HG03521 (cell line): ENCODE data around the gene SELENOI.

Experiments
- ATAC-seq: cut with Tn5 transposase; IDR thresholded peaks from one replicate; pipeline ENCODE4 v1.9.1; 2021; ENCODE audit warnings: mild to moderate bottlenecking, moderate library complexity; ENCODE audit not compliant: unreplicated experiment

SELENOI gene

DNA sequence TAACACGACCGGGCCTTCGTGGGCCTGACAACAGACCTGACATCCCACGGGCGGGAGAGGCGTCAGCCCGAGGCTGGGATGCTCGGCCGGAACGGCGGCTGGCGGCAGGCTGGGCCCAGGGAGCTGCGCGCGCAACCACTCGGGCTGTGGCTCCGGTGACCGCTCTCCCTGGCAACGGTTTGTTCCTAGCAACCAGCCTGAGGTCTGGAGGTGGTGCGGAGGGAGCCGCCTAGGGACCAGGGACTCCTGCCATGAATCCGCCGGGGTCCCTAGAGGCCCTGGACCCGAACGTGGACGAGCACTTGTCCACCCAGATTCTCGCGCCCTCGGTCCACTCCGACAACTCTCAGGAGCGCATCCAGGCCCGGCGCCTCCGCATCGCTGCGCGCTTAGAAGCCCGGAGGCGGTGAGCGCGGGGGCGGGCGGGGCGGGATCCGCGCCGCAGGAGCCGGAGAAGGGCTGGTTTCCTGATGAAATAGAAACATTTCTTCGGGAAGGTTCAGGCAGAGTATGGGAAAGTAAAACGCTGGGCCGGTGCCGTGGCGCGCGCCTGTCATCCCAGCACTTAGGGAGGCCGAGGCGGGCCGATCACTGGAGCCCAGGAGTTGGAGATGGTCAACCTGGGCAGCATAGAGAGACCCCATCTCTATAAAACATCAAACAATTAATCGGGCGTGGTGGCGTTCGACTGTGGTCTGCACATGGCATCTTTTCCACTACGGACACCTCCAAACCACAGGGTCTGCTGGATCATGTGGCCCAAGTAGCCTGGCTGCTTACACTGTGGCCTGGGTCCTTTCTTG is 56.0 kb downstream of the SELENOI start, which contains the start of gene DRC1:
TSS of gene DRC1 (plus strand) at position 182 of the 803 bp plus-strand sequence. CDS start at position 252, 70 bp downstream.
- ATAC-seq = no peak

DNA sequence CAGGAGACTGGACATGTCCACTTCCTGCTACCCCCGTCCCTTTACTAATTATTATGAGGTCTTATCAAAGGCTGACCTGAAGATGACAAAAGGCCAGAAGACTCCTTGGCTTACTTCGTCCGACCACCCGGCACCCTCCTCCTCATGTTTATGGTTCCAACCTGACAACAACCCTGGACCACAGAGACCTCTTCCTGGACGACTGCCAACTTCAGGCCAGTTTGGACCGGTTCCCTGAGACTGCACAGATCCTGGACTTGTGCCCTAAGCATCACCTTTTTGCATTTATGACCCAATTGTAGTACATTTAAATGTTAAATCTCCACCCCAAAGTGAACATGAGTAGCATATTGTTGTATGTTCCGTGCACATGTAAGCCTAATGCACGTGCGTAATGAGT is 61.6 kb downstream of the SELENOI start:
- ATAC-seq = no peak

DNA sequence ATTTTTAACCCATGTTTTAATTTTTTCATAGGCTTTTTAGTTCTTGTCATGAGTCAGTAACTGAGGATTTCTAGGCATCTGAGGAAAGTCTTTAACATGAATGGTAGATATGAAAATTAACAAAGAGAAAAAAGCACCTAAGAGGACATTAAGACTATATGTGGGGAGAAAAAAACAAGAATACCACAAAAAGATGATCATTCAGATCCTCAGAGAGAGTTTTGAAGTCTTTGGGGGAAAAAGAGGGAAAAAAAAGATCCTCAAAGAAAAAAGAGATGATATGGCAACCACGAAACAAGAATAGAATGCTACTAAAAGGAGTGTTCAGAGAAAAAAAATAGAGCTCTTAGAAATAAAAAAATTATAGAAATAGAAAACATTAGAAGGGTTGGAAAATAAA is 63.8 kb downstream of the SELENOI start:
- no peak for ATAC-seq

DNA sequence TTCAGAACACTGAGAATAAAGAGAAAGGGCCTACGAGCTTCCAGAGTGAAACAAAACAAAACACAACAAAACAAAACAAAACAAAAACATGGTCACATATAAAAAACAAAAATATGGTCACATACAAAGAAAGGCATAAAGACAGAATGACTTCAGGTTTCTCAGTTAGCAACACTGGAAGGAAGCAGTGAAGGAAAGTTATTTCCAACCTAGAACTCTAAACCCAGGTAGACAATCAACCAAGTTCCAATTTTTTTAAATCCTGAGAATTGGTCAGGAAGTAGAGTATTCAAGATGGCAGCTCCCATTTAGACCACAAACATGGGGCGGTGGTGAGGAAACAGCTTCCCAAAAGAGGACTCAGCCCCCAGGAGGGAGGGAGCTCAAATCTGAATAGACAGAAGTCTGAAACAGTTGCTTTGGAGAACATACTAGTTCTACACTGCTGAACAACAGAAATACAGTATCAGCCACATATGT is 64.9 kb downstream of the SELENOI start:
- no peak for ATAC-seq

DNA sequence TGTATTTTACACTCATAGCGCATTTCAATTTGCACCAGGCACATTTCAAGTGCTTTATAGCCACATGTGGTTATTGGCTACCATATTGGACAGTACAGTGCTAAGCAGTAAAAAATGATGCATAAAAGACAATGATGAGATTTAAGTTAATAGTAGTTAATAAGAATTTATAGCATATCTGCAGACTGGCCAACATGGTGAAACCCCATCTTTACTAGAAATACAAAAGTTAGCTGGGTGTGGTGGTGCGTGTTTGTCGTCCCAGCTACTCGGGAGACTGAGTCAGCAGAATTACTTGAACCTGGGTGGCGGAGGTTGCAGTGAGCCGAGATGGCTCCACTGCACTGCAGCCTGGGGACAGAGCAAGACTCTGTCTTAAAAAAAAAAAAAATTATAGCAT is 65.5 kb downstream of the SELENOI start:
- ATAC-seq = no peak

DNA sequence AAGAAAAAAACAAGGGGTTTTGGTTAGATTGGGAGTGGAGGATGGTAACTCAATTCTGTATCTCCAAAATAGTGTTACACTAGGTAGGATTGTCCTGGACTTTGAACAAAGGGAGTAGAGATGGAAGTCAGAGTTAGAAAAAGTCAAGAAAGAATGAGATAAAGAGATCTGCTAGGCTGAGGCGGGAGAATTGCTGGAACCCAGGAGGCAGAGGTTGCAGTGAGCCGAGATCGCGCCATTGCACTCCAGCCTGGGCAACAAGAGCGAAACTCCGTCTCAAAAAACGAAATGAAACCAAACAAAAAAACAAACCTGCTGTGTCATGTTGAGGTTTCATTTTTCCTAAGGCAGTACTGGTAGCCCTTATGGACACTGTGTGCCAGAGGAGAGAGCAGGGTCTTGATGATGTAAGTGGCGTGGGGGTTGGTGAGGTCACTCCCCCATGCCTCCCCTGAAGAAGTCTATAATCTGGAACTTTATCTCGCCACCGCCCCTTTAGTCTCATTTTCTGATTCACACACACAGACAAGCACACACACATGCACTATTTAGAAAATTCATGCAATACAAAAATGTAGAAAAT is 66.2 kb downstream of the SELENOI start:
- ATAC-seq = no peak

DNA sequence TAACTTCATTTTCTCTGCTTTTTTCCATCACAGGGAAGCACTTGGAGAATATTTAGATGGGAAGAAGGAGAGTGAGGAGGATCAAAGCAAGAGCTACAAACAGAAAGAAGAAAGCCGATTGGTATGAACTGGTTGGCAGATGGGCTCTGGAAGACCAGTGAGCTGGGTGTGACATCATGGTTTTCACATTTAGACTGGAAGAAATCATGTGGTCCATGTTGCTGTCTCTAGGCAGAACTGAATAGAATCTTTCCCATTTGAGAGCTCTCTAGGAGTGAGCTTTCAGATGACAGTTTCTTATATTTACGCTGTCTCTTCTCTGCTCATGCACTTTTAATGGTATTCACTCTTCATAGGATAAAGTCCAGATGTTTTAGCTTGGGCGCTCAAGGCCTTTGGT is 68.4 kb downstream of the SELENOI start:
- no peak for ATAC-seq

DNA sequence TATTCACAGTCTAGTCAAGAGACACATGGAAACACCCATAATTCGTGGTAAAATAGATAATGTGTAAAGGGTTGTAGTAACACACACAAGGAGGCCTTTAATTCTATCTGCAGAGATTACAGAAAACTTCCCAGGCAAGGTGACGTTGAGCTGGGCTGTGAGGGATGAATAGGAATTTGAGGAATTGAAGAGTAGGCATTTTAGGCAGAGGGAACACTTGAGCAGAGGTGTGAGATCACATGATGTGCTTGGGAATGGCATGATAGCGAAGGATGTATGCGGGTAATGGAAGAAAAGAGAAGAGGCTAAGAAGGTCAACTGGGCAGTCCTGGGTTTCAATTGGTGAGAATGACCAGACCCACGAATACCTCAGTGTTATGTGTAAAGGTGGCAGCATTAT is 76.0 kb downstream of the SELENOI start:
- ATAC-seq = no peak

DNA sequence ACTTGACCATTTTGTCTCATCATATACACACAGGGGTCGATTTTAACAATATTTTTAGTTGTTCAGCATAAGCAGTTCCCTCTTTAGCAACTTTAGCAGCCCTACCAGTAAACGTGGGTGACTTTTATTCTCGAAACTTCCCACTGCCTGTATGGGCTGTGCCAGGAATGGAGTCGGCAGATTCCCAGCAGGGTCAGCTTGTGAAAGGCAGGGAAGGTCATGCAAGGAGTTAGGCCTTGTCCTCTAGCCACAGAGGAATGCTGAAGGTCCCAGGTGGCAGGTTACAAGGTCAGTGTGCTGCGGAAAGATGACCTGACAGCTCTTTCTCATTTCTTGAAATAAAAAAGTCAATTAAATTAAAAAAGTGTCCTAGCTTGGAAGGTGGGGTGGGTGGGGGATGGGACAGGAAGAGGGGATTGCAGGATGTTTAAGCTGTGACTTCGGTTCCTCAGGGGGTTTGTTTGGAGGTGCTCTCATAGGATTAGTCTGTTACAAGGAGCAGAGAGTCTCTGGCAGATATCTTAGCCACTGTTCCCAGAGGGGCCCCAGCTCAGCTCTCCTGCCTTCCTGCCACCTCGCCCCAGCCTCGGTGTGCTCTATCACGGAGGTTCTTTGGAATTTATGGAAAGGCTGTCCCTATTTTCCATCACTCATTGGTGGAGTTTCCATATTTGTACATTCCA is 77.1 kb downstream of the SELENOI start:
- no peak for ATAC-seq

DNA sequence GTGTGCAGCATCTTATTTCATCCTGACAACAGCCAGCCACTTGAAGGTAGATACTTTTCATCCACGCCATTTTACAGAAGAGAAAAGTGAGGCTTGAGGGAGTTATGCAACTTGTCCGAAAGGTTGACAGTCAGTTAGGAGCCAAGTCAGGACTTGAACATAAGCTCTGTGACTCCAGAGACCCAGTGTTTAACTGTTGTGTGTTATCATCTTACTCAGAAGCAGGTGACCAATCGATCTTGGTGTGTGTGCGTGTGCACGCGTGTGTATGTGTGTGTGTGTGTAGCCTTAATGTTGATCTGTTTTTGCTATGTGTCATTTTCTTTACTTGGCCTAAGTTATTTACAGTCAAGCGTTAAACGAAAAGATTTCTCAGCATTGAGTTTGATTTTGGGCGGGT is 77.8 kb downstream of the SELENOI start:
- no peak for ATAC-seq

DNA sequence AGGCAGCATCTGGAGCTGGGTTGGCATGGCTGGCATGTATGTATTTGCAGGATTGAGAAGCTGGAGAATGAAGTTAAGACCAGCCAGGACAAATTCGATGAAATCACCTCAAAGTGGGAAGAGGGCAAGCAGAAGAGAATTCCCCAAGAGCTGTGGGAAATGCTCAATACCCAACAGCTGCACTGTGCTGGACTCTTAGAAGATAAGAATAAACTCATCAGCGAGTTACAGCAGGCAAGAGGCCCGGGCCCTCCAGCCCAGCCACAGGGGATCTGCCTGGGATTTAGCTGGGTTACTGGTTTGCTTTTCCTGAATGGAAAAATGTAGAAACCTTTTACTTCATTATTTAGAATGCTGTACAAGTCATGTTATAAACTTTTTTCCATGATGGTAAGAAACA is 78.3 kb downstream of the SELENOI start:
- no peak for ATAC-seq

DNA sequence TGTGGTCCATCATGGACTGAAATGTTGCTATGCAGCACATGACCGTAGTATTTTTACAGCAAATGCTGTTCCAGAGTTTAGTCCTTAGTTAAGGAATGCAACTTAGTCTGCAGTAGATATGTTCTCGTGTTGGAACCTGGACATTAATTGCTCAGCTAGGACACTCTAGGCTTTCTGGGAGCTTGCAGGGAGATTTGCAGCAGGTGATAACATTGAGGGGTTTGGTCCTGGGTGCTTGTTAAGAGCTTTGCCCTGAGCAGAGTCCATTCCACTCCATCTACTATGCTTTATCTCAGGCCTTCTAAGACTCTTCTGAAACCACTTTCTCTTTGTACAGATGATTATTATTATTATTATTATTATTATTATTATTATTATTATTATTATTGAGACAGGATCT is 82.9 kb downstream of the SELENOI start:
- ATAC-seq = no peak

DNA sequence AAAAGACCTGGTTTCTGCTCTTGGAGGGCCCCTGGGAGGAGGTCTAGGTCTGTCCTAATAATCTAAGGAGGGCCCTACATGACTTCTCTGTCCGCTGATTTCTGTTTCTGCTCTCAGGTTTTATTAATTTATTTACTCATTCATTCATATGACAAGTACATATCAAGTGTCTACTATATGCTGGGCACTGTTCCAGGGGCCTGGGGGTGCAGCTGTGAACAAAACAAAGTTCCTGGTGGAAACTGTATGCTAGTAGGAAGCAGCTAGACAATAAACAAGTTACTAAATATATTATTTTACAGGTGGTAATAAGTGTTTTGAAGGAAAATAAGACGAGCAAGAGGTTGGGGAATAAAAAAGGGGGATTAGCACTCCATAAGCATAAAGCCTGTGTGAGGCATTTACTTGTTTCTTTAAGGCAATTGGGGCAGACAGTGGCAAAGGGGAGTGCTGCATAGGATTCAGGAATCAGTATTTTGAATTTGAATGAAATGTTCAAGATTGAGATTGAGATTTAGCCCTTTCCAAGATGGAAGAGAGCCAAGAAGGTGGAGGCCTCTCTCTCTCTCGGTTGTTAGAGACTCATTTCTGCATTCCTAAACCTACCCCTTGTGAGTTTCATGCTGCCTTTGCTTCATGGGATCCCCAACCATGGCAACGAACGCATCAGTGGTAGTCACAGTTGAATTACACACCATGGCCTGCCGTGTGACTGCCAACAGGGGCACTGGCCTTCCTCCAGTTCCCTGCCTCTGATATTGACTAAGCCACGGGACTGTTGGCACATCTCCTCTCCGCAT is 84.0 kb downstream of the SELENOI start:
- ATAC-seq = no peak

DNA sequence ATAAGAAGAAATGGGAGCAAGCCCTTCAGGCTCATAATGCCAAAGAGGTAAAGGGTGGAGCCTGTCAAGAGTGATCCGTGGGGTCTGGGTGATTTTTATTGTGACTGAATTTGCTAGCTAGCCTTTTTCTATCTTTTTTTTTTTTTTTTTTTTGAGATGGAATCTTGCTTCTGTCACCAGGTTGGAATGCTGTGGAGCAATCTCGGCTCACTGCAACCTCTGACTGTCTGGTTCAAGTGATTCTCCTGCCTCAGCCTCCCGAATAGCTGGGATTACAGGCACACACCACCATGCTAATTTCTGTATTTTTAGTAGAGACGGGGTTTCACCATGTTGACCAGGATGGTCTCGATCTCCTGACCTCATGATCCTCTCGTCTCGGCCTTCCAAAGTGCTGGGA is 84.9 kb downstream of the SELENOI start:
- ATAC-seq = no peak

DNA sequence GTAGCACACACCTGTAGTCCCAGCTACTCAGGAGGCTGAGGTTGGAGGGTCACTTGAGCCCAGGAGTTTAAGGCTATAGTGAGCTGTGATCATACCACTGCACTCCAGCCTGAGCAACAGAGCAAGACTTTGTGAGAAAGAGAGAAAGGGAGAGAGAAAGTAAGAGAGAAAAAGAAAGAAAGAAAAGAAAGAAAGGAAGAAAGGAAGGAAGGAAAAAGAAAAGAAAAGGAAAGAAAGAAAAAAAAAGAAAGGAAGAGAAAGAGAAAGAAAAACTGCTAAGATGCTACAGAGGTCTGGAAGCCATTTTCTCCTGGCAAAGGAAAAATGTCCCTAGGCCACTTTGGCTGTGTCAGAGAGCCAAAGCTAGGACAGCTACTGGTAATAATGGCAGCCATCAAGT is 86.4 kb downstream of the SELENOI start:
- ATAC-seq = no peak

DNA sequence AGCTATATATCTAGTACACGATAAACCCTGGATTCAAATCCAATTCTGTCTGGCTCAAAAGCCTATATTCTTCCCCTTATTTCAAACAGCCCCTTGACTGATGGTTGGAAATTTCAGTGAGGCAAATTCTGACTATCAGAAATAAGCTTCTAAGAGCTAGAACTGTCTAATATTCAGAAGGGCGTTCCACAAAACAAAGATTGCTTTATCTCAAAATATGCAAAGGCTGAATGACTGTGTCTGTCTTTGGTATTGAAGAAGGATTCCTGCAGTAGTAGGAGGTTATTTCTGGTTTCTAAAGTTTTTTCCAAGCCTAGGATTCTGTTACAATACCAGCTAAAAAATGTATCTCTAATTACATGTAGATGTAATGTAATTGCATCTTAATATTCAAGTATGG is 86.9 kb downstream of the SELENOI start:
- ATAC-seq = no peak

DNA sequence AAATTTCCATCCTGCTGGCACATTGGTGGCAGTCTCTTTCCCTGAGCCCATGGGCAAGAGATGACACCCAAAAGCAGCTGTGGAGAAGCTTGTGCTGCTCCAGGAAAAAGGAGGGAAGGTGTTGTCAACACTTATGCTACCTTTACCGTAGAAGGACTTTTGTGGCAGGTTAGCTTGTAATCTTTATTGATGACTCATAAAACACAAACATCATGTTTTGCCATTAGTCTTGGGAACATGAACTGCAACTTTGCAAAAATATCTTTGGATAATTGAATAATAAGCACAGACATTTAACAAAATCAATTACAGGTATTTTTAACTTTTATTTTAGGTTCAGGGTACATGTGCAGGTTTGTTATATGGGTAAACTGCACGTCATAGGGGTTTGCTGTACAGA is 89.2 kb downstream of the SELENOI start:
- no peak for ATAC-seq

DNA sequence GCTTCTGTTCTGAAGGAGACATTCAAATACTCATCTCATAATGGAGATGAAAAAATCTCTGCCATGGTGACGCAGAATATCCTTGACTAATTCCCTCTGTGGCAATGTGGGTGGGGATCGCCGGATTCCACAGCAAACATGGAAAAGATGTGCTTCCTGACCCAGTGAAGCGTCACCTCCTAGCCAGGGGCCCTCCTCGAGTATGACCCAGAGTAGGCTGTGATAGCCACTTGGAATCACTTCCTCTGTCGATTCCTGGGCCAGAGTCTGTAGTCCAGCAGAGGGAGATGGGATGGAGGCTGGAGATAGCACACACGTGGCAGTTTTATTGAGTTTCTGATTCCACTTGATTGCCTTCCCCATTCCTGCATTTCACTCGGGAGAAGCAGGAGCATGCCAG is 92.6 kb downstream of the SELENOI start:
- no peak for ATAC-seq

DNA sequence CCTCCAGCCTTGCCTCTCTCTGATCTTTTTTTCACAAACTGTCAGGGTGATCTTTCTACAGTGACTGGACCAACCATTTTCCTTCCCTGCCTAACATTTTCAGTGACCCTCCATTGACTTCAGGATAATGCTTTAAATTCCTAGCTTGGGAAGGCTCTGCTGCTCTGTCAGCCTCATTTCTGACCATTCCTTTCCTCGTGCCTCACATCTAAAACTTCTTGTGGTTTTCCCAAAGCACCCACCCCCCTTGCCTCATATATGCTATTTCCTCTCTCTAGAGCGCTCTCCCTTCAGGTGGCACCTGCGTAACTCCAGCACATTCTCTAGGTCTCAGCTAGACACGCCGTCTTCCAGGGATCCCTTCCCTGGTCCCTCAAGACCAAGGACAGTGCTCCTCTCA is 93.0 kb downstream of the SELENOI start:
- ATAC-seq = no peak

DNA sequence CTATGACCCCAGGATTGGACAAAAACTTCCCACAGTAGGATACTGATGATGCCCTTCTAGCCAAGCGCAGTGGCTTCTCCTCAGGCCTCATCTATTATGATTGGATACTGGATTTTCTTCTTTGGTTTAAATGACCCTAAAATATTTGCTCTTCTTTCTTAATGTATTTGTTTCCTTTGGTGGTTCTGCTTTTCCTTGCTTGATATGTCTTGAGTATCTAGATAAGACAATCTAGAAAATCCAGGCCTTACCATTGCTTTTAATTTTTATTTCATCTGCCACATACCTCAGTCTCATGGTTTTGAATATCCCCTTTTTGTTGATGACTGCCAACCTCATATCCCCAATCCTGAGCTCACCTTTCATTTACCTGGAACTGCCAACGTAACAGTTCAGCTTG is 96.4 kb downstream of the SELENOI start:
- ATAC-seq = no peak

DNA sequence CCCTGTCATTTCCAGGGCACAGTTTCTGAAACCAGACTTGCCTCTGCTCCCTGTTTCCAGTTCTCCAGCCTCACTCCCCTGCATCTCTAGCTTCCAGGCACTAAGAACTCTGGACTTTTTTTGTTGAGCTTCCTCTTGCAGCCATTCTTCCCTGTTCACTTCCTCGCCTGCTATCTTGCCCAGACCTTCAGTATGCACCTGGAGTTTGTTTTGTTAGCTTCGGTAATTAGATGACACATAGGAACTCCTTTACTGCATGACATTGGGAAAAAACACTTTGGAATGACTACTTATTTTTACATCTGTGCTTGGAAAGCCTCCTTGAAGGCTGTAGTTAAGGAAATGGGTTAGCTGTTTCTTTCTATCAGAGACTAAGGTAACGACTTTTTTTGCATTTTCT is 96.8 kb downstream of the SELENOI start:
- ATAC-seq = no peak
